GM18861 (cell line): ENCODE results near the gene AMZ1.
"Not testable (repeated sequence)": the region's sequence is repeated elsewhere in the genome, so short reads cannot be mapped to it uniquely, and the experiment has no call there.

Source experiments
- ATAC-seq: cut with Tn5 transposase; IDR thresholded peaks from one replicate; pipeline ENCODE4 v1.9.1; 2021; ENCODE audit not compliant: unreplicated experiment

AMZ1 gene

DNA sequence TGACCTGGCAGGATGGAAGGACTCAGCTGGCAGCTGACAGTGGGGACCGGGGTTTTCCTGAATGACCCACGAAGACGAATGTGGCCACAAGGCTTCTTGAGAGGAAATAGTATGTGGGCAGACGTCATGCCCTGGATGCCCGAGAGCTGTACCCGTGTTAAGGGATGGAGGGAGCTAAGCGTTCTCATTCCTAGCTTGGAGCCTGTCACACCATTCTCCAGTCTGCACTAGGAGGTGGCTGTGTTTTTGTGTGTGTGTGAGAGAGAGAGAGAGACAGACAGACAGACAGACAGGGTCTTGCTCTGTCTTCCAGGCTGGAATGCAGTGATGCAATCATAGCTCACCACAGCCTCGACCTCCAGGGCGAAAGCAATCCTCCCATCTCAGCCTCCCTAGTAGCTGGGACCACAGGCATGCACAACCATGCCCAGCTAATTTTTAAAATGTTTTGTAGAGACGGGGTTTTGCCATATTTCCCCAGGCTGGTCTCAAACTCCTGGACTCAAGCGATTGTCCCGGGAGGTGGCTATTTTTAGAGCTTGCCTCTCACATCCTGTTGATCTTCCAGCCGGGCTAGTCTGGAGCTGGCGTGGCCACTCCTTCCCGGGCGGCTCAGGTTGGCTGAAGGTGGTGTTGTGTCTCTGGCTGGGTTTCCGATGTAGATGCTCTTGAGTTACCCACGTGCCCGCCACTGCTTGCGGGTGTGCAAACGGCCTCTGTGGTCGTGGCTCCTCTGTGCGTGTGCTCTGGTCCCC lies 2.1 kb downstream of the AMZ1 start:
- no peak for ATAC-seq

DNA sequence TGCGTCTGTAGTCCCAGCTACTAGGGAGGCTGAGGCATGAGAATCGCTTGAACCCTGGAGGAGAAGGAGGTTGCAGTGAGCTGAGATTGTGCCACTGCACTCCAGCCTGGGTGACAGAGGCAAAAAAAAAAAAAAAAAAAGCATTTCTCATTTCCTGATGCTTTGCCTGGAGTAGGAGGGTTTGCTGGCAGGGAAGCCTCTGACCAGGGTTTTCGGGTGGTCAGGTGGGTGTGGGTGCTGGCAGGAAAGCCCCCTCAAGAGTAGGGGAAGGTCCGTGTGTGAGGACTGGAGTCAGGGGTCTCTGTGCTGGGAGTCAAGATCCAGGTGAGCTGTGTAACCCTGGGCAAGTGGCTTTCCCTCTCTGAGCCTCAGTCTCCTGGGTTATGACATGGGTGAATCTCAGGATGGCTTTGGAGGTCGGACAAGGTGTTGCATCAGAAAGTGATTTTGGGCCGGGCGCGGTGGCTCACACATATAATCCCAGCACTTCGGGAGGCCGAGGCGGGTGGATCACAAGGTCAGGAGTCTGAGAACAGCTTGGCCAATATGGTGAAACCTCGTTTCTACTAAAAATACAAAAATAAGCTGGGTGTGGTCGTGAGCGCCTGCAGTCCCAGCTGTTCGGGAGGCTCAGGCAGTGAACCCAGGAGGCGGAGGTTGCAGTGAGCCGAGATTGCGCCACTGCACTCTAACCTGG lies 3.2 kb downstream of the AMZ1 start:
- ATAC-seq: no peak

- not testable (repeated sequence) for ATAC-seq
These were observed 4.0 kb downstream of the AMZ1 start for GRCh38 chr7:2691932-2692439.

DNA sequence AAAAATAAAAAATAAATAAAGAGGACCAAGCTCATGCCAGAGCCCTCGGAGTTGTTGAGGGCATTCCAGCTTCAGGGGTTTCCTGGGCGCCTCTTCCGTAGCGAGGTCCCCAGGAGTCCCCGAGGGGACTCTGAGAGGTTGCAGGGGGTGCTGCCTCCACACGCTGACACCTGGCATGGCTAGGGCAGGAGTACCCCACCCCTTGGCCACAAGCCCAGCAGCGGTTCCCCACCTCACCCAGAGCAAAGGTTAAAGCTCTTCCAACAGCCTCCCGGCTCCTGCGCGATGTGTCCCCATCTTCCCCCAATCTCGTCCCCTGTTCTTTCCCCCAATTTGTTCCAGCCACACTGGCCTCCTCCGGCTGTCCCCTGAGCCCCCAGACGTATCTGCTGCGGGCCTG lies 4.5 kb downstream of the AMZ1 start:
- no peak for ATAC-seq

DNA sequence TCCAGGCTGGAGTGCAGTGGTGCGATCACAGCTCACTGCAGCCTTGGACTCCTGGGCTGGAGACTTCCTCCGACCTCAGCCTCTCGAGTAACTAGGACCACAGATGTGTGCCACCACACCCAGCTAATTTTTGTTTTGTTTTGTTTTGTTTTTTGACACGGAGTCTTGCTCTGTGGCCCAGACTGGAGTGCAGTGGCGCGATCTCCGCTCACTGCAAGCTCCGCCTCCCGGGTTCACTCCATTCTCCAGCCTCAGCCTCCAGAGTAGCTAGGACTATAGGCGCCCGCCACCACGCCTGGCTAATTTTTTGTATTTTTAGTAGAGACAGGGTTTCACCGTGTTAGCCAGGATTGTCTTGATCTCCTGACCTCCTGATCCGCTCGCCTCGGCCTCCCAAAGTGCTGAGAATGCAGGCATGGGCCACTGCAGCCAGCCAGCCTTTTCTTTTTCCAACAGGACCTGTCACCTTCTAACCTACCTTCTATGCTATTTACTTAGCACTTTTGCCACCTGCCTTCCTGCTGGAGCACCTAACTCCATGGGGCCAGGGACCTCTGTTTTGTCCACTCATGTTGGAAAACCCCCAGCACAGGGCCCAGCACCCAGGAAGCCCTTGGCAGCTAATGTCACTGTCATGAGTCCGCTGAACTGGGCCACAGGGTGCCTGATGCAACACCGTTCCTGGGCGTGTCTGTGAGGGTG lies 5.6 kb downstream of the AMZ1 start:
- ATAC-seq: not testable (repeated sequence)

DNA sequence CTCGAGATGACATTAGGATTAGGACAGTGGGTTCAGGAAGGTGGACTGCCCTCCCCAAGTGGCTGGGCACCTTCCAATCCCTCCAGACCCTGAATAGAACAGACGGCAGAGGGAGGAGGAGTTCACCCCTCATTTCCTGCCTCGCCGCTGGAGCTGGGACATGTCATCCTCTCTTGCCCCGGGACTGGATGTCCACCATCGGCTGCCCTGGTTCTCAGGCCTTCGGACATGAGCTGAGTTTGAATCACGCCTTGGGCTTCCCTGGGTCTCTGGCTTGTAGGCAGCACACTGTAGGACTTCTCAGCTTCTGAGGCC lies 6.1 kb downstream of the AMZ1 start:
- ATAC-seq: not testable (repeated sequence)

DNA sequence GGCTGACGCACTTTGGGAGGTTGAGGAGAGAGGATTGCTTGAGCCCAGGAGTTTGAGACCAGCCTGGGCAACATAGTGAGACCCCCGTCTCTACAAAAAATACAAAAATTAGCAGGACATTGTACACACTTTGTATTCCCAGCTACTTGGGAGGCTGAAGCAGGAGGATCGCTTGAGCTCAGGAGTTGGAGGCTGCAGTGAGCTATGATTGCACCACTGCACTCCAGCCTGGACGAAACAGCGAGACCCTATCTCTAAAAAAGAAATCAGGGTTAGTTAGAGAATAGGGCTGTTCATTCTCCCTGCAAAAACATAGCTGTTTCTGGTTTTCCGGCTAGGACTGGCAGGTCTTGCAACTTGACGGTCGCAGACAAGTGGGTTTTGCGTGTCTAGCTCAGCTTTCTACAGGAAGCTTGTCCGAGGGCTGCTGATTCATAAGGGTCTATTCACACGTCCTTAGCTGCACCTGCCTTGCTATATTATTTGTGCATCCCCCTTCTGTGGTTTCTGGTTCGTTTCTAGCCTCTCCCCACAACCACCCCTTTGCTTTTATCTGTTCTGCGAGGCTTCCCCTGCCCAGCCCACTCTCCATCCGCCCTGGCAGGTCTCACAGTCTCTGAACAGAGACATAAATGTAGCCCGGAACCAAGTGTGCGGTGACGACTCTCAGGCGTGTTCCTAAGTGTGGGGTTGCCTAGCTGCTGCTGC lies 10.7 kb downstream of the AMZ1 start:
- ATAC-seq: peak; percentile 93

DNA sequence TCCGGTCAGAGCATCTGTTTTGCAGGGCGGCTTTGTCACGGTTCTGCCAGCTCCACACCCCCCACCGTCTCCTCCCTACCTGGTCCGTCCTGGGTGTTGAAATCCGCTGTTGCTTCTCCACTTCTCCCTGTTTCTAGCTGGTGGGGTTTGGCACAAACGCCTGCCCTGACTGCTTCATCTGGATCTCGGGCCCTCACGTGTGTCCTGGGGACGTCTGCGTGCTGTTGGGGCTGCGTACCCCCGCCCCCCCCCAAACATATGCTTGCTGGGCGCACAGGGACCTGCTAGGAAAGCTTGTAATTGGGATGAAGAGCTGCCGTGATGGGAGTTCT lies 11.3 kb downstream of the AMZ1 start:
- ATAC-seq: no peak

DNA sequence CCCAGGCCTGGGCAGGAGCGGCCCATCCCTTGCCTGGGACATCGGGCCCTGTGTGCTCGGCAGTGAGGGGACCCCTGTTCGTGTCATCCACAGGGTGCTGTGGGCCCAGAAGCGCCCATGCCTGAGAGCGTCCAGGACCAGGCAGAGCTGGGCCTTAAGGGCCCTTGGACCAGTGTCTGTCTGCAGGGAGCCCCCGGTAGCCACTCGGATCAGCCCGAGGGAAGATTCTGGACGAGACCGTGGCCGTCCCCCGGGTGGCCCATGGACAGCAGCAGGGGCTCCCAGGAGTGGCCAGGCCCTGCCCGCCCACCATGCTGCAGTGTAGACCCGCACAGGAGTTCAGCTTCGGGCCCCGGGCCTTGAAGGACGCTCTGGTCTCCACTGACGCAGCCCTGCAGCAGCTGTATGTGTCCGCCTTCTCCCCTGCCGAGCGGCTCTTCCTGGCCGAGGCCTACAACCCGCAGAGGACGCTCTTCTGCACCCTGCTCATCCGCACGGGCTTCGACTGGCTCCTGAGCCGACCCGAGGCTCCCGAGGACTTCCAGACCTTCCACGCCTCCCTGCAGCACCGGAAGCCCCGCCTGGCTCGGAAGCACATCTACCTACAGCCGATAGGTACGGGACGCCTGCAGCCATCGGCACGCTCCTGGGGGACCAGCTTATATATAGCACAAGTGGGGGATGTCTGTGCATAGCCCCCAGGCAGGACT lies 12.3 kb downstream of the AMZ1 start:
- no peak for ATAC-seq

GRCh38 chr7:2701424-2701823 lies 13.4 kb downstream of the AMZ1 start:
- ATAC-seq: no peak

DNA sequence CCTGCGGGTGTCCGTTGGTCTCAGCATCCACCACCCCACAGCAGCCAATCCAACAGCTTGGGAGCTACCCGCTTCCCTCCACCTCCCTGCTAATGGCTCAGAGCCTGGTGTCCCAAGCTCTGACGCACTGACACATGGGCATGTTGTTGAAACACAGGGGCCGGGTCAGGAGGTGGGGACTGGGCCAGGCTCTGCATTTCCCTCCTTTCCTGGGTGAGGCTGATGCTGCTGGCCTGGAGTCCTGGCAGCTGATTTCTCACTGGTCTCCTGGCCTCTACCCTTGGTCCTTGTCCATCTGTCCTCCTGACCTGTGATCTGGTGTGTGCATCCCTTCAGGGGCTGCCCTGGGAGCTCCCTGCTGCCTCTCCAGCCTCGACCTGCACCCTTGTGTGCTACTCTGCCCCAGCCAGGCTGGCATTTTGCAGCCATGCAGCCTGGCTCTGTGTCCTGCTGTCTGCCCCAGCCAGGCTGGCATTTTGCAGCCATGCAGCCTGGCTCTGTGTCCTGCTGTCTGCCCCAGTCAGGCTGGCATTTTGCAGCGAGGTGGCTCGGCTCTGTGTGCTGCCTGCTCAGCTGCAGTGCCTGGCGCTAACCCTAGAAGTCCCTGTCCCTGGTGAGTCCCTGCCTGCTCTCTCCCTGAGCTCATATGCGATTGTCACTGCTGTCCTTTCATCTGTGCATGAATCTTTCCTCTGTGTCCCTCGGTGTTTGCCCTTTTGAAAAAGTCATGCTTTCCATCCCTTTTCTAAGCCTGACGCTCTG lies 14.0 kb downstream of the AMZ1 start:
- no peak for ATAC-seq

DNA sequence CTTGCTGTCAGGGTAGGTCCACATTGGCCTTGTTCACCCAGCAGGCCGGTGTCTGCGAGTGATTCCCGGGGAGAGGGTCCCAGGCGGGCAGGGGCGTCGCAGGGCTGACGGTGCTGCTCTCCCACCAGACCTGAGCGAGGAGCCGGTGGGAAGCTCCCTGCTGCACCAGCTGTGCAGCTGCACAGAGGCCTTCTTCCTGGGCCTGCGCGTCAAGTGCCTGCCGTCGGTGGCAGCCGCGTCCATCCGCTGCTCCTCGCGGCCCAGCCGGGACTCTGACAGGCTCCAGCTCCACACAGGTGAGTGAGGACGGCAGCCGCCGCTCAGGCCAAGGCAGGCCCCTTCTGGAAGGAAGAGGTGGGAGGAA lies 14.6 kb downstream of the AMZ1 start:
- ATAC-seq: no peak

DNA sequence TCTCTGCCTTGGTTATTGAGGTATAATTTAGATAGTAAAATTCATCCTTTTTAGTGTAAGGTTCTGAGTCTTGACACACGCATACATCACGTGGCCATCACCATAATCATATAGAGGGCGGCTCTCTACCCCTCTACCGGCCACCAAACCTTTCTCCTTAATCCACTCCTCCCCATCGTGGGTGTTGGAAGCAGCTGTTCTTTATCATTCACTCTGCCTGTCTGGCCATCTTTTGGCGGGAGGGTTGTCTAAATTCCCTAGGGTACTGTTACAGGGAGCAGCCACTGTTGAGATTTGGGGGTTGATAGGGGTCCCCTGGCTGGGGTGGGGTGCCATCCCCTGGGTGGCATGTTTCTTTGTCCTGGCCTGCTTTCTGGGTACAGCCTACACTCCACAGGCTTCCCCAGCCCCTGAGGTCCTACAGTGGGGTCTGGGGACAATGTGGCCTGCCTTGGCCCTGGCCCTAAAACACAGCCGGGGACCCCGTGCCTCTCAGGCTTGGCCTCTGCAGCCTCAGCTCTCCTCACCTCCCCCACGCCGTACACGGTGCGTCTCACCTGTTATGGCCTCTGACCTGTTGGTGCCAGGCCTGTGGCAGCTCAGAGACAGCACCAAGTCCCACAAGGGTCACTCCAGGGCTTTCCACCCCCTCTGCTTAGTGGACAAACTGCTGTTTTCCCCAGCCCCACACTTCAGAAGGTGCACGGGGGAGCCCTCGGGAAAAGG lies 17.5 kb downstream of the AMZ1 start:
- ATAC-seq: no peak

GRCh38 chr7:2706685-2707126 lies 18.7 kb downstream of the AMZ1 start:
- ATAC-seq: no peak

GRCh38 chr7:2707481-2707880 lies 19.5 kb downstream of the AMZ1 start:
- no peak for ATAC-seq

GRCh38 chr7:2708041-2708440 lies 20.0 kb downstream of the AMZ1 start:
- ATAC-seq: no peak

DNA sequence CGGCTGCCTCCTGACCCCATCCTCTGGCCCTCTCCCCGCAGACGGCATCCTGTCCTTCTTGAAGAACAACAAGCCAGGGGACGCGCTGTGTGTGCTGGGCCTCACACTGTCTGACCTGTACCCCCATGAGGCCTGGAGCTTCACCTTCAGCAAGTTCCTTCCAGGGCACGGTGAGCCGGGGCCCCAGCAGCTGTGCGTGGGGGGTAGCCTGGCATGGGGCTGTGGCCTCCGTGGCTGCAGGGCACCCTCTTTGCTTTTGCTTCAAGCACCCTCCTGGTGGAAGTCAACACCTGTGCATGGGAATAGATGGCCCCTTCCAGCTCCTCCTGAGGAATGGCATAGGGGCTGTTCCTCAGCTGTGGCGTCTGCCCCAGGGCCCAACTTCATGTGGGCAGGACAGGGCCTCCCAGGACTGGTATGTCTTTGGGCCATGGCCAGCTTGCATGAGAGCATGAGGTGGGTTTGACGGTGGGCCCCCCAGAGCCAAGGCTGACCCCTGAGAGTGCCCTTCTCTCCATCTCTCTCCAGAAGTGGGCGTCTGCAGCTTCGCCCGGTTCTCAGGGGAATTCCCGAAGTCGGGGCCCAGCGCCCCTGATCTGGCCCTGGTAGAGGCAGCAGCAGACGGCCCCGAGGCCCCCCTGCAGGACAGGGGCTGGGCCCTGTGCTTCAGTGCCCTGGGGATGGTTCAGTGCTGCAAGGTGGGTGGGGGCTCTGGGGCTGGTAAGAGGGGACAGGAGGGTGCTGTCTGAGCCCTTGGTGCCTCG lies 20.7 kb downstream of the AMZ1 start:
- no peak for ATAC-seq

GRCh38 chr7:2709553-2710285 lies 21.7 kb downstream of the AMZ1 start:
- peak; percentile 72 for ATAC-seq
